HFFc6 (cell line): ENCODE measurements around the gene CCDC9. TPM values are rescaled to one million over a fixed set of nuclear protein-coding genes. Genes with fewer than 3 reads are reported as not detected.
"Not testable (repeated sequence)": the region's sequence is repeated elsewhere in the genome, so short reads cannot be mapped to it uniquely, and the experiment has no call there.

Experiments
- DNase-seq: peaks from one replicate; pipeline ENCODE4 v3.0.0-alpha.2; 2018
- H3K27ac Mint-ChIP-seq: 2 replicates; pipeline ENCODE4 v1.8.0; 2020; ENCODE audit warnings: mild to moderate bottlenecking, mixed read lengths
- H3K27me3 Mint-ChIP-seq: 2 replicates; pipeline ENCODE4 v1.8.0; 2021; ENCODE audit warnings: mild to moderate bottlenecking, moderate library complexity, mixed read lengths; ENCODE audit not compliant: insufficient read depth
- H3K36me3 Mint-ChIP-seq: 2 replicates; pipeline ENCODE4 v1.8.0; 2021; ENCODE audit warnings: low read depth, mixed read lengths
- H3K4me1 Mint-ChIP-seq: 2 replicates; pipeline ENCODE4 v1.8.0; 2020; ENCODE audit warnings: low read depth, mixed read lengths
- H3K4me3 Mint-ChIP-seq: 2 replicates; pipeline ENCODE4 v1.8.0; 2020; ENCODE audit warnings: mild to moderate bottlenecking, moderate library complexity, mixed read lengths
- H3K9me3 Mint-ChIP-seq: 2 replicates; pipeline ENCODE4 v1.8.0; 2020; ENCODE audit warnings: mild to moderate bottlenecking, mixed read lengths
- total RNA-seq, 6 experiments: library from RNA; stranded (reverse); fragmentation: NEBNext Ultra II Directional; extraction: Animal tissue kit (Norgen Biotek cat#: 25700); gene quantifications; 2 replicates in 1 of 6; 3 replicates in 5 of 6; pipeline ENCODE4 v1.2.3, GENCODE V29; 2021
- TF ChIP-seq, protein P1 (sequence below): fragments of 200-600 bp; sonication (generic); IDR thresholded peaks from 2 replicates; pipeline ENCODE4 v1.5.0; 2021; ENCODE audit warnings: antibody characterized with exemption, mild to moderate bottlenecking

CCDC9 gene
- total RNA-seq, 6 experiments from 2014 or later = 20.6 to 30.6 (median 23.8) TPM

DNA sequence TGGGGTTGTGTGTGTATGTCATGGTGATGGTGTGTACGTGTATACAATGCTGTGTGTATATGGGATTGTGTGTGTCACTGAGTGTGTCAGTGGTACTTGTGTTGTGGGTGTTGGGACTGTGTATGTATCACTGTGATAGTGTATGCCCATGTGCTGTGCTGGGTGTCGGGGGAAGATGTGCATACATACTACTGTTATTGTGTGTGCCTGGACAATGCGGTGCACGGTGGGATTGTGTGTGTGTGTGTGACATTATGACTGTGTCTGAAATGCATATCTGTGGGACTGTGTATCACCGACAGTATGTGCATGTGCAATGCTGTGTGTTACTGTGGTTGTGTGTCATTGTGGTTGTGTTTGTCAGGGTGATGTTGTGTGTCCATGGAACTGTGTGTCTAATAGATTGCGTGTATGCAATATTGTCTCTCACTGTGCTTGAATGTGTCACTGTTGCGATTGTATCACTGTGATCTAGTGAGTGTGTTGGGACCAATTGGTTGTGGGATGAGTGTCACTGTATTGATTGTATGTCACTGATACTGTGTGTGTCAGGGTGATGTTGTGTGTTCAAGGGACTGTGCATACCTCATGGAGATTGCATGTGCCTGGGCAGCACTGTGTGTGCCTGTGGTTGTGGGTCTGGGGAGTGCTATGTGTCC, 14.3 kb upstream of the CCDC9 start:
- TF ChIP-seq, protein P1, sequence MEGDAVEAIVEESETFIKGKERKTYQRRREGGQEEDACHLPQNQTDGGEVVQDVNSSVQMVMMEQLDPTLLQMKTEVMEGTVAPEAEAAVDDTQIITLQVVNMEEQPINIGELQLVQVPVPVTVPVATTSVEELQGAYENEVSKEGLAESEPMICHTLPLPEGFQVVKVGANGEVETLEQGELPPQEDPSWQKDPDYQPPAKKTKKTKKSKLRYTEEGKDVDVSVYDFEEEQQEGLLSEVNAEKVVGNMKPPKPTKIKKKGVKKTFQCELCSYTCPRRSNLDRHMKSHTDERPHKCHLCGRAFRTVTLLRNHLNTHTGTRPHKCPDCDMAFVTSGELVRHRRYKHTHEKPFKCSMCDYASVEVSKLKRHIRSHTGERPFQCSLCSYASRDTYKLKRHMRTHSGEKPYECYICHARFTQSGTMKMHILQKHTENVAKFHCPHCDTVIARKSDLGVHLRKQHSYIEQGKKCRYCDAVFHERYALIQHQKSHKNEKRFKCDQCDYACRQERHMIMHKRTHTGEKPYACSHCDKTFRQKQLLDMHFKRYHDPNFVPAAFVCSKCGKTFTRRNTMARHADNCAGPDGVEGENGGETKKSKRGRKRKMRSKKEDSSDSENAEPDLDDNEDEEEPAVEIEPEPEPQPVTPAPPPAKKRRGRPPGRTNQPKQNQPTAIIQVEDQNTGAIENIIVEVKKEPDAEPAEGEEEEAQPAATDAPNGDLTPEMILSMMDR = no peak
- Mint-ChIP-seq H3K4me1 (peaks cover 13% of the 10 kb centered on the region), H3K27ac (no peak overlapping the region), H3K9me3 (no peaks in the 10 kb centered on the region), H3K36me3 (no peaks in the 10 kb centered on the region), H3K27me3 (peaks cover 7% of the 10 kb centered on the region), H3K4me3 (no peak overlapping the region)
- DNase-seq = no peak

DNA sequence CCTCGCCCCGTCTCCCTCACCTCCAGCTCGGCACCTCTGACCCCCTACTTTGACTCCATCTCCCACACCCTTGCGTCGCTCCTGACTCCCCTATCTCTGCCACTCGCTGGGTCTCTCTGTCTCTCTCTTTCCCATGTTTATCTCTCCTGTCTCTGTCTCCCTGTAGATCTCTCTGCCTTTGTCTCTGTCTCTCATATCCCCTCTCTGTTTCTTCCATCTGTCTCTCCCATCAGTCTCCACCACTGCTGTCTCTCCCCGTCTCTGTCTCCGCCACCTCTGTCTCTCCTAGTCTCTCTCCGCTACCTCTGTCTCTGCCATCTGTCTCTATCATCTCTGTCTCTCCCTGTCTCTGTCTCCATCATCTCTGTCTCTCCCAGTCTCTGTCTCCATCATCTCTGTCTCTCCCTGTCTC, 13.0 kb upstream of the CCDC9 start:
- peak overlapping the region; percentile 90 for H3K27ac Mint-ChIP-seq
- peaks cover 20% of the 10 kb centered on the region for H3K4me1 Mint-ChIP-seq
- H3K27me3 Mint-ChIP-seq = peaks cover 7% of the 10 kb centered on the region
- no peak for DNase-seq
- TF ChIP-seq, protein P1 = no peak
- no peaks in the 10 kb centered on the region for H3K36me3 Mint-ChIP-seq
- H3K9me3 Mint-ChIP-seq = no peaks in the 10 kb centered on the region
- peak overlapping the region; percentile 83 for H3K4me3 Mint-ChIP-seq

DNA sequence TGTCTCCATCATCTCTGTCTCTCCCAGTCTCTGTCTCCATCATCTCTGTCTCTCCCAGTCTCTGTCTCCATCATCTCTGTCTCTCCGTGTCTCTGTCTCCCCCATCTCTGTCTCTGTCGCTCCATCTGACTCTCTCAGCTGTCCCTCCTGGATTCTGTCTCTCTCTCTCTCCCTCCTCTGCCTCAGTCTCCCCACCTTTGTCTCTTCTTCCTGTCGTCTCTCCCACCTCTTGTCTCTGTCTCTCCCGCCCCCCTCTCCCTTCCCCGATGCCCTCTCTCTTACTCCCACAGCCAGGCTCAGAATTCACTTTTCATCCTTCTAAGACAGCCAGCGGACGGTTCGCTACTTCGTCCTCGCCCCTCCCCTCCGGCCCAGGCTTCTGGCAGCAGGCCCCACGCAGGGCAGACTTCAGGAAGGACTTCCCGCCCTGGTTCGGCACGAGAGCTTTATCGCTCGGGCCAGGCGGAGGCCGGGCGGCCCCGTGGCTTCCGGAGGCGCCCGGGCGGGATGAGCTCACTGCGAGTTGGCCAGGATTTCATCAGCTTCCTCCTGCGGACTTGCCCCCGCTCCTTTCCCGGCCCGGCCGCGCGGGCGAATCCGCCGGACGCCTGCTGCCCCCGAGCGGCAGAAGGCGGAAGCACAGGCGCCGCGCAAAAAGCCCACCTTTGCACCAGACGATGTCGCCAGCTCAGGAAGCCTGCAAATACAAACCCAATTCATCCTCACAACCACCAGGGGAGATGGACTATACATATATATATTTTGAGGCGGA, 12.4 kb upstream of the CCDC9 start:
- peak; percentile 96 for DNase-seq
- TF ChIP-seq, protein P1 = peak; percentile 99
- no peaks in the 10 kb centered on the region for H3K36me3 Mint-ChIP-seq
- H3K4me3 Mint-ChIP-seq = peak overlapping the region; percentile 83
- peaks cover 4% of the 10 kb centered on the region for H3K27me3 Mint-ChIP-seq
- peak overlapping the region; percentile 90 for H3K27ac Mint-ChIP-seq
- H3K9me3 Mint-ChIP-seq = no peaks in the 10 kb centered on the region
- H3K4me1 Mint-ChIP-seq = peaks cover 17% of the 10 kb centered on the region

DNA sequence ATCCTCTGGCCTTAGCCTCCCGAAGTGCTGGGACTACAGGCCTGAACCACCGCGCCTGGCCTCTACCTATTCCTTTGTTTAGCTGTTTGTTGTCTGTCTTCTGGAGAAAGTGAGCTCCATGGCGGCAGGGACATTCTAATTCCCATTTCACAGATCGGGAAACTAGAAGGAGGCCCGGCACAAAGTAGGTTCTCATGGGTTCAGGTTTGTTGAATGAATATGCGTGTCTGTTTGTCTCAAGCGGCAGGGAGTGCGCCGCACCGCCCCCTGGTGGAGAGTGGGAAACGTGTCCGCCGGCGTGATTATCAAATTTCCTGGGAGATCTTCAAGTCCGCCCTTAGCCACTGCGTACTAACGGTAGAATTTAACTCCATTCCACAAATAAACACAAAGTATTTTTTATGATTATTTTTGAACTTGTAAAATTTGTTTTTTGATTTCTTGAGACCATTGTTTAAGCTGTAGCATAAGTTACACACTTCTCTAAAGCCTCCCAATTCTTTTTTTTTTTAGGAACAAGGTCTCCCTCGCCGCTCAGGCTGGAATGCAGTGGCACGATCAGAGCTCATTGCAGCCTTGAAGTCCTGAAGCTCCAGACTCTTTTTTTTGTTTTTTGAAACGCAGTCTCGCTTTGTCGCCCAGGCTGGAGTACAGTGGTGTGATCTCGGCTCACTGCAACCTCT, 8.9 kb upstream of the CCDC9 start:
- H3K9me3 Mint-ChIP-seq = no peaks in the 10 kb centered on the region
- peak; percentile 65 for DNase-seq
- peak overlapping the region; percentile 34; the same call in 1 of the 2 replicates for H3K27ac Mint-ChIP-seq
- TF ChIP-seq, protein P1 = peak; percentile 98
- H3K27me3 Mint-ChIP-seq = peaks cover 4% of the 10 kb centered on the region
- H3K4me1 Mint-ChIP-seq = peaks cover 23% of the 10 kb centered on the region
- H3K4me3 Mint-ChIP-seq = no peak overlapping the region
- no peaks in the 10 kb centered on the region for H3K36me3 Mint-ChIP-seq

GRCh38 chr19:47253016-47253415, 3.3 kb upstream of the CCDC9 start:
- Mint-ChIP-seq H3K27ac (peak overlapping the region; percentile 74), H3K4me1 (peaks cover 32% of the 10 kb centered on the region), H3K4me3 (peak overlapping the region; percentile 60; the same call in 1 of the 2 replicates)
- not testable (repeated sequence) for H3K9me3 Mint-ChIP-seq, H3K27me3 Mint-ChIP-seq, DNase-seq, H3K36me3 Mint-ChIP-seq
